Left forelimb (tissue), 1 donor: ENCODE data around the gene TRPV6.

Experiments
- DNase-seq: peaks from one replicate; pipeline ENCODE4 v3.0.0-alpha.2; 2018; ENCODE audit warnings: low spot score

Gene TRPV6

GRCh38 chr7:142908290-142908689 lies 22.7 kb upstream of the TRPV6 start:
- no peak for DNase-seq

- DNase-seq, result no peak
Observed at GRCh38 chr7:142906643-142907042, 21.1 kb upstream of the TRPV6 start.

- no peak for DNase-seq
Observed at GRCh38 chr7:142905759-142906158, 20.2 kb upstream of the TRPV6 start.

- no peak for DNase-seq
Observed at GRCh38 chr7:142904128-142904527, 18.6 kb upstream of the TRPV6 start.

- no peak for DNase-seq
Observed at GRCh38 chr7:142901426-142902259, 16.1 kb upstream of the TRPV6 start.

GRCh38 chr7:142899661-142900060 lies 14.1 kb upstream of the TRPV6 start:
- DNase-seq, result no peak

- no peak for DNase-seq
Observed at GRCh38 chr7:142898377-142899170, 13.0 kb upstream of the TRPV6 start.

- no peak for DNase-seq
Observed at GRCh38 chr7:142897691-142898090, 12.1 kb upstream of the TRPV6 start.

- no peak for DNase-seq
Observed at GRCh38 chr7:142896741-142897379, 11.3 kb upstream of the TRPV6 start.

GRCh38 chr7:142896151-142896550 lies 10.6 kb upstream of the TRPV6 start:
- DNase-seq, result no peak

GRCh38 chr7:142894985-142895593 lies 9.5 kb upstream of the TRPV6 start:
- no peak for DNase-seq

GRCh38 chr7:142894112-142894984 lies 8.8 kb upstream of the TRPV6 start:
- DNase-seq, result peak; percentile 9

GRCh38 chr7:142892951-142893350 lies 7.4 kb upstream of the TRPV6 start:
- peak; percentile 15 for DNase-seq

GRCh38 chr7:142891490-142892082 lies 6.0 kb upstream of the TRPV6 start:
- peak; percentile 3 for DNase-seq

GRCh38 chr7:142890874-142891485 lies 5.4 kb upstream of the TRPV6 start:
- peak; percentile 57 for DNase-seq

GRCh38 chr7:142889816-142890215 lies 4.3 kb upstream of the TRPV6 start:
- DNase-seq, result peak; percentile 4

GRCh38 chr7:142887282-142888015 lies 1.9 kb upstream of the TRPV6 start:
- DNase-seq, result peak; percentile 52

- peak; percentile 49 for DNase-seq
Observed at GRCh38 chr7:142886866-142887265, 1.3 kb upstream of the TRPV6 start.

- DNase-seq, result no peak
Observed at GRCh38 chr7:142884286-142884640, 1.3 kb downstream of the TRPV6 start.
